ENCODE measurements around the gene GPR155.

The GPR155 gene

GRCh38 chr2:174438146-174438886, 48.5 kb downstream of the GPR155 start:
- Histone ChIP-seq H4K20me1 (ENCODE audit: control insufficient read depth, insufficient read depth, low read depth, low read length) (no peaks in the 10 kb centered on the region), H3K79me2 (ENCODE audit: control insufficient read depth, low read length) (no peaks in the 10 kb centered on the region), H3K9me2 (replicated peaks; ENCODE audit: control insufficient read depth, low read length) (no peaks in the 10 kb centered on the region), H3F3A (ENCODE audit: control insufficient read depth, insufficient read depth) (no peaks in the 10 kb centered on the region), H3K4me2 (ENCODE audit: low read length) (no peak overlapping the region), H3K4me1 (ENCODE audit: control insufficient read depth, low read length) (no peaks in the 10 kb centered on the region), H3K27me3 (ENCODE audit: control insufficient read depth, low read length) (no peaks in the 10 kb centered on the region; the same call in 1 of the 2 replicates), H3K4me3 (ENCODE audit: low read length) (no peak overlapping the region), H3K9me3 (ENCODE audit: control insufficient read depth, insufficient read depth, low read length) (no peaks in the 10 kb centered on the region), H3K27ac (ENCODE audit: low read depth, low read length) (no peak overlapping the region), H3K36me3 (ENCODE audit: control insufficient read depth, low read length) (no peaks in the 10 kb centered on the region)
- TF ChIP-seq CTCF (IDR thresholded peaks at IDR 0.05; ENCODE audit: low read depth, low read length, poor library complexity, severe bottlenecking) = no peak
- TF ChIP-seq EZH2phosphoT487 (IDR thresholded peaks at IDR 0.05; ENCODE audit: borderline replicate concordance, low read length) = no peak

- no peak for TF ChIP-seq EZH2phosphoT487 (IDR thresholded peaks at IDR 0.05; ENCODE audit: borderline replicate concordance, low read length)
- TF ChIP-seq CTCF (IDR thresholded peaks at IDR 0.05; ENCODE audit: low read depth, low read length, poor library complexity, severe bottlenecking) = no peak
Measured at GRCh38 chr2:174436351-174436750, 50.5 kb downstream of the GPR155 start.

GRCh38 chr2:174431902-174432301, 54.9 kb downstream of the GPR155 start:
- H3K4me3 ChIP-seq (ENCODE audit: low read length) = no peak overlapping the region

More at GRCh38 chr2:174436351-174436750, 50.5 kb downstream of the GPR155 start:
- H3K9me3 ChIP-seq (ENCODE audit: control insufficient read depth, insufficient read depth, low read length) = no peaks in the 10 kb centered on the region
- no peak overlapping the region for H3K27ac ChIP-seq (ENCODE audit: low read depth, low read length)
- no peak overlapping the region for H3K4me3 ChIP-seq (ENCODE audit: low read length)
- H3K79me2 ChIP-seq (ENCODE audit: control insufficient read depth, low read length) = no peaks in the 10 kb centered on the region
- no peaks in the 10 kb centered on the region for H3F3A ChIP-seq (ENCODE audit: control insufficient read depth, insufficient read depth)
- no peaks in the 10 kb centered on the region for H4K20me1 ChIP-seq (ENCODE audit: control insufficient read depth, insufficient read depth, low read depth, low read length)
- H3K27me3 ChIP-seq (ENCODE audit: control insufficient read depth, low read length) = no peaks in the 10 kb centered on the region; the same call in 1 of the 2 replicates
- H3K4me1 ChIP-seq (ENCODE audit: control insufficient read depth, low read length) = no peaks in the 10 kb centered on the region
- no peak overlapping the region for H3K4me2 ChIP-seq (ENCODE audit: low read length)
- no peaks in the 10 kb centered on the region for H3K36me3 ChIP-seq (ENCODE audit: control insufficient read depth, low read length)
- H3K9me2 ChIP-seq (replicated peaks; ENCODE audit: control insufficient read depth, low read length) = no peaks in the 10 kb centered on the region

More at GRCh38 chr2:174431902-174432301, 54.9 kb downstream of the GPR155 start:
- Histone ChIP-seq H3K9me3 (ENCODE audit: control insufficient read depth, insufficient read depth, low read length) (no peaks in the 10 kb centered on the region), H3K27me3 (ENCODE audit: control insufficient read depth, low read length) (no peaks in the 10 kb centered on the region), H4K20me1 (ENCODE audit: control insufficient read depth, insufficient read depth, low read depth, low read length) (no peaks in the 10 kb centered on the region), H3K36me3 (ENCODE audit: control insufficient read depth, low read length) (no peaks in the 10 kb centered on the region), H3F3A (ENCODE audit: control insufficient read depth, insufficient read depth) (no peaks in the 10 kb centered on the region), H3K79me2 (ENCODE audit: control insufficient read depth, low read length) (no peaks in the 10 kb centered on the region), H3K27ac (ENCODE audit: low read depth, low read length) (no peak overlapping the region), H3K4me1 (ENCODE audit: control insufficient read depth, low read length) (no peaks in the 10 kb centered on the region), H3K9me2 (replicated peaks; ENCODE audit: control insufficient read depth, low read length) (no peaks in the 10 kb centered on the region), H3K4me2 (ENCODE audit: low read length) (no peak overlapping the region)
- no peak for TF ChIP-seq EZH2phosphoT487 (IDR thresholded peaks at IDR 0.05; ENCODE audit: borderline replicate concordance, low read length)
- TF ChIP-seq CTCF (IDR thresholded peaks at IDR 0.05; ENCODE audit: low read depth, low read length, poor library complexity, severe bottlenecking) = no peak

Data from DOHH2 (cell line).